ENCODE results near the gene MEIOB.

Gene MEIOB

DNA sequence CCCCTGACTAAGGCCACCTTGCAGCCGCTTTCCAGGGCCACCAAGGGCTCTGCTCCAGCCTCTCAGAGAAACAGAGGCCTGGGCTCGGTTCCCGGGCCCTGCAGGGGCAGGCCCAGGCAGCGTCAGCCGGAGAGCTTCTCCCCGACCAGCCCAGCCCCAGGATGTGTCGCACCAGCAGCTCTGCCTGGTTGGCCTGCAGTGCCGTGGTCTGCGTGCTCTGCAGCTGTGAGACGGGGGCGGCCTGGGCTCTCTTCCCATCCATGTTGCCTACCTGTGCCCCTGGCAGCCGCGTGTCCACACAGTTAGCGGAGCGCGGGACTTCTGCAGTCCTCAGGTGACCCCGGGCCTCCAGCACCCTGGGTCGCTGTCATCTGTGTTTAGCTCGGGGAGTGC lies 83.3 kb downstream of the MEIOB start:
- Histone ChIP-seq H3K36me3 (ENCODE audit: control insufficient read depth in 1 of 2, insufficient read depth in 2 of 2, low read length in 2 of 2) (peaks cover 0 to 58% of the 10 kb centered on the region in 2 donors), H3K27ac (ENCODE audit: low read length) (no peak overlapping the region), H3K4me3 (ENCODE audit: low read depth in 1 of 2, low read length in 2 of 2) (no peak overlapping the region)

DNA sequence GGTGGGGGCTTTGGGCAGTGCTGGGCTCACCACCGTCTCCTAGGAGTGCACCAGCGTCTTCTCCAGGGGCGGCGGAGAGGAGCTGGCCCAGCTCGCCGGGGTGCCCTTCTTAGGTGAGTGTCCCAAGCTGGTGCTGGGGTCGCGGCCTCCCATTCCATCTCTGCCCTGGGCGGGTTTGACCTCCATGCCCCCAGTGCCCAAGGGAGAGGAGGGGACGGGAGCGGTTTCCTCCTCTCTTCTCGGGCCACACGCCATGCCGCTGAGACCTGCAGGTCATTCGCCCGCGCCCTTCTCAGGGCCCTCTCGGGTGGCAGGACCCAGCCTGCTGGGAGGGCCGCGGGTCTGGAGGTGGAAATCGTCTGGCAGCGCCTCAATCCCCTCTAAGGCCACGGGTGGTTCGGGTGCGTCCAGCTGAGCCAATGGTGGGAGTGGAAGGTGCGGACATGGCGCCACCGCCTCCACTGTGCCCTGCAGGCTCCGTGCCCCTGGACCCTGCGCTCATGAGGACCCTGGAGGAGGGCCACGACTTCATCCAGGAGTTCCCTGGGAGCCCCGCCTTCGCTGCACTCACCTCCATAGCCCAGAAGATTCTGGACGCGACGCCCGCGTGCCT lies 83.8 kb downstream of the MEIOB start:
- no peak overlapping the region for H3K4me3 ChIP-seq (ENCODE audit: low read depth in 1 of 2, low read length in 2 of 2)
- no peaks in the 10 kb centered on the region for H3K9me3 ChIP-seq (ENCODE audit: control insufficient read depth in 1 of 2, low read length in 2 of 2)
- no peaks in the 10 kb centered on the region for H3K27me3 ChIP-seq (ENCODE audit: low read depth, low read length)
- H3K36me3 ChIP-seq (ENCODE audit: control insufficient read depth in 1 of 2, insufficient read depth in 2 of 2, low read length in 2 of 2): peaks cover 0 to 58% of the 10 kb centered on the region in 2 donors
- no peak overlapping the region for H3K27ac ChIP-seq (ENCODE audit: low read length)
- peaks cover 0 to 27% of the 10 kb centered on the region in 2 donors for H3K4me1 ChIP-seq (ENCODE audit: control insufficient read depth in 1 of 2, insufficient read depth in 2 of 2, low read length in 2 of 2)

More for the DNA sequence above, 83.3 kb downstream of the MEIOB start:
- peaks cover 0 to 23% of the 10 kb centered on the region in 2 donors for H3K4me1 ChIP-seq (ENCODE audit: control insufficient read depth in 1 of 2, insufficient read depth in 2 of 2, low read length in 2 of 2)
- H3K27me3 ChIP-seq (ENCODE audit: low read depth, low read length): no peaks in the 10 kb centered on the region
- H3K9me3 ChIP-seq (ENCODE audit: control insufficient read depth in 1 of 2, low read length in 2 of 2): no peaks in the 10 kb centered on the region

DNA sequence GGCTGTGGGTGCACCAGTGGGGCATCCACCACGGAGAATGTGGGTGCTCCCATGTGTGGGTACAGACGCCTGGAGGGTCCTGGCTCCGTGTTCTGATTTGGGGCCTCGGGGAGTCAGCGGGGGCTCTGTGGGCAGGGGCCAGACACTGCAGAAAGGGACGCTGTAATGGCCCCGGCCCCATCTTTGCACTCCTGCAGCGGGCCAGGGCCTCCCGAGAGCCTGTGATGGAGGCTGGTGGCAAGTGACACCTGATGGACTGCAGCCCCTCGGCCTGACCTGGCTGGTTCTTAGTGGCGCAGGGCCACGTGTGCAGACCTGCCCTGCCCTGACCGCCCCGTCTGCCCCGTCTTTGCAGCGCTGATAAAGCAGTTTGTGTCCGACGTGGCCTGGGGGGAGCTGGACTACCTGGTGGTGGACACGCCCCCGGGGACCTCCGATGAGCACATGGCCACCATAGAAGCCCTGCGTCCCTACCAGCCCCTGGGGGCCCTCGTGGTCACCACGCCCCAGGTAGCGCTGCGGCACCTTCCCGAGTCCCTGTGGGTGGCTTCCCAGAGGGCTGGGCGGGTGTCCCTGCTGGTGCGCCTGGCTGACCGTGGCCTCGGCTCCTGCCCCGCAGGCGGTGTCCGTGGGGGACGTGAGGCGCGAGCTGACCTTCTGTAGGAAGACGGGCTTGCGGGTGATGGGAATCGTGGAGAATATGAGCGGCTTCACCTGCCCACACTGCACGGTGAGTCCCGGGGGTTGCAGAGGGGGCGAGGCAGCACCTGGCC lies 84.5 kb downstream of the MEIOB start:
- H3K36me3 ChIP-seq (ENCODE audit: control insufficient read depth in 1 of 2, insufficient read depth in 2 of 2, low read length in 2 of 2): peaks cover 0 to 58% of the 10 kb centered on the region in 2 donors
- no peak overlapping the region for H3K27ac ChIP-seq (ENCODE audit: low read length)
- no peaks in the 10 kb centered on the region for H3K9me3 ChIP-seq (ENCODE audit: control insufficient read depth in 1 of 2, low read length in 2 of 2)
- H3K27me3 ChIP-seq (ENCODE audit: low read depth, low read length): no peaks in the 10 kb centered on the region
- H3K4me1 ChIP-seq (ENCODE audit: control insufficient read depth in 1 of 2, insufficient read depth in 2 of 2, low read length in 2 of 2): peaks cover 0 to 27% of the 10 kb centered on the region in 2 donors
- no peak overlapping the region for H3K4me3 ChIP-seq (ENCODE audit: low read depth in 1 of 2, low read length in 2 of 2)

DNA sequence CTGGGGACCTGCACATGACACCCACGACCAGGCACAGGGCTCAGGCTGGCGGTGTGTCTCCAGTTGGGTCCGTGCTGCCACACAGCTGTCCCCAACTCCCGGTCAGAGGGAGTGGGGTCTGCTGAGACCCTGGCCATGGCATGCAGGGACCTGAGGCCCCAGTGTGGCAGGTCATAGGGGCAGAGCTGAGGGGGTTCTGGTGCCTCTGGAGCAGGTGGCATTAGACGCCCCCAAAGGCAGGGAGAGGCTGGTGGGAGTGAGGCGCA lies 85.0 kb downstream of the MEIOB start:
- H3K9me3 ChIP-seq (ENCODE audit: control insufficient read depth in 1 of 2, low read length in 2 of 2): no peaks in the 10 kb centered on the region
- no peak overlapping the region for H3K27ac ChIP-seq (ENCODE audit: low read length)
- H3K4me1 ChIP-seq (ENCODE audit: control insufficient read depth in 1 of 2, insufficient read depth in 2 of 2, low read length in 2 of 2): peaks cover 0 to 27% of the 10 kb centered on the region in 2 donors
- H3K4me3 ChIP-seq (ENCODE audit: low read depth in 1 of 2, low read length in 2 of 2): no peak overlapping the region
- no peaks in the 10 kb centered on the region for H3K27me3 ChIP-seq (ENCODE audit: low read depth, low read length)
- peaks cover 0 to 58% of the 10 kb centered on the region in 2 donors for H3K36me3 ChIP-seq (ENCODE audit: control insufficient read depth in 1 of 2, insufficient read depth in 2 of 2, low read length in 2 of 2)

DNA sequence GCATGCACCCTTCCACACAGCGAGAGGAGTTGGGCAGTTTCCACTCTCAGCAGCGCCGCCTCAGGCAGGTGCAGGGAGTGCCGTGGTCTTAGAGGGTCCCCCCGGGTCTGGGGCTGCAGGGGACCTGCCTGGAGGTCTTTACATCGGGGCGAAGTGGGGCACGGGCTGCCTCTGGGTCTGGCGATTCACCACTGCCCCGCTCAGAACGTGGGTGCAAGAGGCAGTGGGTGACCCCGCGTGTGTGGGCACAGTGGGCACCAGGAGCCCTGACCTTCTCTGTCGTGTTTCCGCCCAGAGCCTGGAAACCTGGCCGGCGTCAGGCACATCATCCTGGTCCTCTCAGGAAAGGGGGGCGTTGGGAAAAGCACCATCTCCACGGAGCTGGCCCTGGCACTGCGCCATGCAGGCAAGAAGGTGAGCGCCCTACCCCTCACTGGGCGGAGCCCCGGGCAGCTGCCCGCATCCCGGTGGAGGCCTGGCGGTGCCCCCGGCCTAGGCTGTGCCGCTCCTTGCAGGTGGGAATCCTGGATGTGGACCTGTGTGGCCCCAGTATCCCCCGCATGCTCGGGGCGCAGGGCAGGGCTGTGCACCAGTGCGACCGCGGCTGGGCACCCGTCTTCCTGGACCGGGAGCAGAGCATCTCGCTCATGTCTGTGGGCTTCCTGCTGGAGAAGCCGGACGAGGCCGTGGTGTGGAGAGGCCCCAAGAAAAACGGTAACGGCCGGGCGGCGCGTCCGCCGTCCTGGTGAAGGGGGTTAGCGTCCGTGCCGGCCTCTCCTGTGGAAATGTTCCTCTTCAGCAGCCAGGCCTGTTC lies 85.5 kb downstream of the MEIOB start:
- peaks cover 1 to 33% of the 10 kb centered on the region in 2 donors for H3K4me1 ChIP-seq (ENCODE audit: control insufficient read depth in 1 of 2, insufficient read depth in 2 of 2, low read length in 2 of 2)
- H3K27ac ChIP-seq (ENCODE audit: low read length): no peak overlapping the region
- H3K27me3 ChIP-seq (ENCODE audit: low read depth, low read length): no peaks in the 10 kb centered on the region
- no peaks in the 10 kb centered on the region for H3K9me3 ChIP-seq (ENCODE audit: control insufficient read depth in 1 of 2, low read length in 2 of 2)
- no peak overlapping the region for H3K4me3 ChIP-seq (ENCODE audit: low read depth in 1 of 2, low read length in 2 of 2)
- peaks cover 0 to 55% of the 10 kb centered on the region in 2 donors for H3K36me3 ChIP-seq (ENCODE audit: control insufficient read depth in 1 of 2, insufficient read depth in 2 of 2, low read length in 2 of 2)

DNA sequence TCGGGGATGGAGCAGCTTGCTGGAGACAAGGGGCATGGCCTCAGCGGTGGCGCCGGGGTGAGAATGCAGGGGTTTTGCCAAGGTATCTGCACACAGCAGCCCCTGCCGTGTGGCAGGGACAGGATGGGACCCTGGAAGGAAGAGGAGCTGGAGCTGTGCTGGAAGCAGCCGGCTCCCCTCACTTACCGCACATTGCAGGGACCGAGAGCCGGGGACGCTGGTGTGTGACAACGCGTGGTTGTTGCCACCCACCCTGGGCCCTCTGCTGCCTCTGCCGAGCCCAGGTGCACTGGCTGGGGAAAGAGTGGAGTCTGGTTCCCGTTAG lies 86.2 kb downstream of the MEIOB start:
- Histone ChIP-seq H3K9me3 (ENCODE audit: control insufficient read depth in 1 of 2, low read length in 2 of 2) (no peaks in the 10 kb centered on the region), H3K4me1 (ENCODE audit: control insufficient read depth in 1 of 2, insufficient read depth in 2 of 2, low read length in 2 of 2) (peaks cover 6 to 39% of the 10 kb centered on the region in 2 donors), H3K36me3 (ENCODE audit: control insufficient read depth in 1 of 2, insufficient read depth in 2 of 2, low read length in 2 of 2) (peaks cover 0 to 48% of the 10 kb centered on the region in 2 donors), H3K27me3 (ENCODE audit: low read depth, low read length) (no peaks in the 10 kb centered on the region), H3K27ac (ENCODE audit: low read length) (no peak overlapping the region), H3K4me3 (ENCODE audit: low read depth in 1 of 2, low read length in 2 of 2) (no peak overlapping the region)

DNA sequence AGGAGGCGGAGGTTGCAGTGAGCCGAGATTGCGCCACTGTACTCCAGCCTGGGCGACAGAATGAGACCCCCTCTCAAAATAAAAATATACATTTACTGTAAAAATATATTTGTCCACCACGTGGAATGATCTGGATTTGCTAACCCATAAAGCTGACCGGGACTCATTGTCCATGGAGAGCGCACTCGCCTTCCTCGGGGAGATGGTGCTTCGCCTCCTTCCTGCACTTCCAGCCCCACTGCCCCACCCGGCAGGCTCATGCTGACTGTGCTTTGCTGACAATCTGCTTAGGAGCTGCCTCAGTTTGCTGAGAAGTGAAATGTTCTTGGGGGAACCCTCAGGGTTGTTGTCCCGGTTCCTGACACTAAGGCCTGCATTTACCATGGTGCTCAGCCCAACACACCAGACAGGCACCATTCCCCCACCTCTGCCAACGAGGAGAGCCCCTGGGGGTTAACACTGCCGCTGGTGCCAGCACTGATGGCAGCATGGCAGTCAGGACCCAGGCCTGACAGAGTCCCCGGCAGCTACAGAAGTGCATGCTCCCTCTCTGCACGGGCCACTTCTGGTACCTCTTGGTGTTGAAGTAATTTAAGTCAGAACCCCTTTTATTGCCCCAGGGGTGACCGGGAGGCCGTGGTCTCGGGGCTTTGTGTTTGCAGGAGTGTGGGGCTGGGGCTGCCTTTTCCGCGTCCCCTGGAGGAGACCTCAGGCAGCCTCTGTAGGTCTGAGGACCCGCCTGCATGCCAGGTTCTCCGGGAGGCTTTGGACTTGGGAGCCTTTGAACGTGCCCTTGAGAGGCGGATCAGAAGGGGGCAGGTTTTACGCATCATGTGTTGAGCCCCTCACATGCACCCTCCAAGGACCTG lies 86.8 kb downstream of the MEIOB start:
- peaks cover 6 to 41% of the 10 kb centered on the region in 2 donors for H3K4me1 ChIP-seq (ENCODE audit: control insufficient read depth in 1 of 2, insufficient read depth in 2 of 2, low read length in 2 of 2)
- H3K36me3 ChIP-seq (ENCODE audit: control insufficient read depth in 1 of 2, insufficient read depth in 2 of 2, low read length in 2 of 2): peaks cover 0 to 44% of the 10 kb centered on the region in 2 donors
- no peak overlapping the region for H3K27ac ChIP-seq (ENCODE audit: low read length)
- no peaks in the 10 kb centered on the region for H3K9me3 ChIP-seq (ENCODE audit: control insufficient read depth in 1 of 2, low read length in 2 of 2)
- H3K4me3 ChIP-seq (ENCODE audit: low read depth in 1 of 2, low read length in 2 of 2): no peak overlapping the region
- no peaks in the 10 kb centered on the region for H3K27me3 ChIP-seq (ENCODE audit: low read depth, low read length)

Data from muscle layer of duodenum (tissue), 2 donors.